H1 (cell line): Measurements from ENCODE around the gene LLPH. TPM values are rescaled to one million over a fixed set of nuclear protein-coding genes. Genes with fewer than 3 reads are reported as not detected.

Source experiments
- CTCF ChIA-PET: fragments of 300-600 bp; sonication (Branson Sonifier 250); formaldehyde crosslinking; loops from one replicate; lab custom pipeline; 2021; ENCODE audit not compliant: partially characterized antibody; lab: Charles Lee
- POLR2A ChIA-PET: fragments of 300-600 bp; sonication (Branson Sonifier 250); formaldehyde crosslinking; loops from one replicate; lab custom pipeline; 2021; ENCODE audit warnings: inconsistent platforms; ENCODE audit not compliant: partially characterized antibody; lab: Charles Lee
- DNase-seq, 2 experiments: peaks; one replicate each; pipeline versions ENCODE4 v3.0.0 to v3.0.0-alpha.2; 2010 to 2022; ENCODE audit warnings: low spot score in 2 of 2, low read depth in 1 of 2, mixed read lengths in 1 of 2
- FAIRE-seq: peaks from 2 replicates; lab custom pipeline; 2011; peaks lifted over from hg19 to GRCh38; lab: Jason Lieb, UNC
- H2AFZ ChIP-seq: 2 replicates; pipeline ENCODE4 v1.8.1; 2012; ENCODE audit warnings: low read length, inconsistent platforms
- H2AK5ac ChIP-seq: 2 replicates; pipeline ENCODE4 v1.6.1; 2013; ENCODE audit warnings: low read depth, low read length
- H2BK120ac ChIP-seq: replicated peaks from 2 replicates; pipeline ENCODE3; 2013; ENCODE audit warnings: low read depth, low read length, inconsistent platforms
- H2BK12ac ChIP-seq: 2 replicates; pipeline ENCODE4 v1.6.1; 2013; ENCODE audit warnings: low read depth, low read length
- H2BK15ac ChIP-seq: 2 replicates; pipeline ENCODE4 v1.6.1; 2013; ENCODE audit warnings: low read length
- H2BK20ac ChIP-seq: 2 replicates; pipeline ENCODE4 v1.6.1; 2013; ENCODE audit warnings: low read length
- H2BK5ac ChIP-seq: 2 replicates; pipeline ENCODE4 v1.6.1; 2013; ENCODE audit warnings: low read depth, low read length
- H3K14ac ChIP-seq: 2 replicates; pipeline ENCODE4 v1.6.1; 2013; ENCODE audit warnings: inconsistent platforms; ENCODE audit not compliant: insufficient read length
- H3K18ac ChIP-seq: 2 replicates; pipeline ENCODE4 v1.6.1; 2013; ENCODE audit warnings: low read length; ENCODE audit errors: extremely low read depth
- H3K23ac ChIP-seq: 2 replicates; pipeline ENCODE4 v1.6.1; 2013; ENCODE audit warnings: inconsistent platforms; ENCODE audit not compliant: insufficient read length
- H3K23me2 ChIP-seq: 2 replicates; pipeline ENCODE4 v1.6.1; 2013; ENCODE audit warnings: low read depth, low read length
- H3K27ac ChIP-seq: 2 replicates; pipeline ENCODE4 v1.6.1; 2011; ENCODE audit warnings: low read depth, low read length, inconsistent platforms
- H3K27me3 ChIP-seq, 4 experiments: replicated peaks in 1 of 4; 1 replicate in 1 of 4; 2 replicates in 3 of 4; pipeline versions ENCODE4 v1.6.1 to v1.8.1; 2011 to 2013; ENCODE audit warnings: low read length in 3 of 4, mild to moderate bottlenecking in 3 of 4, inconsistent platforms in 2 of 4, mixed read lengths in 2 of 4, moderate library complexity in 1 of 4; ENCODE audit not compliant: control insufficient read depth in 3 of 4, insufficient read depth in 3 of 4; ENCODE audit errors: extremely low read depth in 1 of 4
- H3K36me3 ChIP-seq, 4 experiments: 2 replicates each; pipeline versions ENCODE4 v1.6.1 to v1.8.1; 2011 to 2013; ENCODE audit warnings: mild to moderate bottlenecking in 4 of 4, low read length in 3 of 4, moderate library complexity in 2 of 4, control low read depth in 1 of 4, inconsistent platforms in 1 of 4; ENCODE audit not compliant: insufficient read depth in 4 of 4, control insufficient read depth in 2 of 4
- H3K4ac ChIP-seq: replicated peaks from 2 replicates; pipeline ENCODE3; 2013; ENCODE audit warnings: low read length, low read depth, mixed read lengths, inconsistent platforms; ENCODE audit not compliant: insufficient read length
- H3K4me1 ChIP-seq, 4 experiments: replicated peaks in 1 of 4; 1 replicate in 1 of 4; 2 replicates in 3 of 4; pipeline versions ENCODE4 v1.6.1 to v1.8.1; 2011 to 2013; ENCODE audit warnings: low read length in 3 of 4, inconsistent platforms in 2 of 4, mixed read lengths in 1 of 4; ENCODE audit not compliant: insufficient read depth in 4 of 4, control insufficient read depth in 3 of 4
- H3K4me2 ChIP-seq, 2 experiments: 2 replicates each; pipeline versions ENCODE4 v1.6.1 to v1.8.1; 2011 to 2013; ENCODE audit warnings: low read depth in 2 of 2, low read length in 2 of 2, control low read depth in 1 of 2, inconsistent platforms in 1 of 2, mild to moderate bottlenecking in 1 of 2; ENCODE audit not compliant: insufficient read depth in 1 of 2
- H3K4me3 ChIP-seq, 4 experiments: fragments of 200-600, 300-600 bp in 1 of 4; sonication (generic), shearing (Covaris generic), sonication (Bioruptor Twin) in 1 of 4; 2 replicates each; pipeline versions ENCODE4 v1.5.1 to v1.8.1; 2011 to 2016; ENCODE audit warnings: low read length in 4 of 4, low read depth in 3 of 4, control low read depth in 2 of 4, inconsistent platforms in 2 of 4, mild to moderate bottlenecking in 2 of 4, mixed read lengths in 1 of 4, moderate library complexity in 1 of 4; ENCODE audit not compliant: insufficient read depth in 2 of 4; ENCODE audit errors: extremely low read depth in 1 of 4
- H3K56ac ChIP-seq: replicated peaks from 2 replicates; pipeline ENCODE3; 2013; ENCODE audit warnings: low read depth, mild to moderate bottlenecking, mixed read lengths, low read length, inconsistent platforms; ENCODE audit not compliant: insufficient read length
- H3K79me1 ChIP-seq: 2 replicates; pipeline ENCODE4 v1.6.1; 2013; ENCODE audit warnings: low read depth, low read length, control low read depth
- H3K79me2 ChIP-seq, 2 experiments: 2 replicates each; pipeline versions ENCODE4 v1.6.1 to v1.8.1; 2012 to 2013; ENCODE audit warnings: low read length in 2 of 2, mild to moderate bottlenecking in 2 of 2, inconsistent platforms in 1 of 2; ENCODE audit not compliant: insufficient read depth in 2 of 2, control insufficient read depth in 1 of 2
- H3K9ac ChIP-seq, 4 experiments: replicated peaks in 1 of 4; 1 replicate in 1 of 4; 2 replicates in 3 of 4; pipeline versions ENCODE4 v1.6.1 to v1.8.1; 2011 to 2013; ENCODE audit warnings: low read depth in 3 of 4, low read length in 3 of 4, control low read depth in 2 of 4, mild to moderate bottlenecking in 2 of 4, moderate library complexity in 2 of 4, inconsistent platforms in 1 of 4; ENCODE audit errors: extremely low read depth in 1 of 4
- H3K9me3 ChIP-seq, 2 experiments: 2 replicates each; pipeline versions ENCODE4 v1.6.1 to v1.8.1; 2012 to 2013; ENCODE audit warnings: mild to moderate bottlenecking in 2 of 2, moderate library complexity in 2 of 2, control low read depth in 1 of 2, inconsistent platforms in 1 of 2, low read depth in 1 of 2, low read length in 1 of 2, mixed read lengths in 1 of 2; ENCODE audit not compliant: insufficient read depth in 2 of 2
- H4K20me1 ChIP-seq, 2 experiments: replicated peaks in 1 of 2; 2 replicates each; pipeline versions ENCODE3 to v1.8.1; 2011 to 2013; ENCODE audit warnings: inconsistent platforms in 2 of 2, low read length in 2 of 2, mild to moderate bottlenecking in 1 of 2; ENCODE audit not compliant: insufficient read depth in 2 of 2, control insufficient read depth in 1 of 2
- H4K5ac ChIP-seq: 2 replicates; pipeline ENCODE4 v1.6.1; 2013; ENCODE audit warnings: low read length, low read depth, mixed read lengths, inconsistent platforms; ENCODE audit not compliant: insufficient read length
- H4K8ac ChIP-seq: 2 replicates; pipeline ENCODE4 v1.8.0; 2013; ENCODE audit warnings: mild to moderate bottlenecking, moderate library complexity, low read length, inconsistent platforms; ENCODE audit not compliant: insufficient read depth; ENCODE audit errors: extremely low read depth
- H4K91ac ChIP-seq: replicated peaks from 2 replicates; pipeline ENCODE3; 2013; ENCODE audit warnings: low read length, mixed read lengths, inconsistent platforms; ENCODE audit not compliant: insufficient read length
- JUN ChIP-seq: IDR thresholded peaks from 2 replicates; pipeline ENCODE4 v1.6.1; 2011; ENCODE audit warnings: low read depth, mild to moderate bottlenecking, improper control_type of control experiment, low read length
- SAP30 ChIP-seq: fragments of 300-600 bp; sonication (generic); IDR thresholded peaks from 2 replicates; pipeline ENCODE4 v1.7.1; 2012; ENCODE audit warnings: low read length, moderate library complexity, mild to moderate bottlenecking, inconsistent platforms; ENCODE audit not compliant: insufficient read depth, insufficient replicate concordance
- polyA plus RNA-seq, 7 experiments: library from polyadenylated mRNA; depleted of rRNA in 3 of 7; stranded (reverse) in 5 of 7; unstranded in 2 of 7; fragments of >200 nt in 5 of 7; fragments of 200-250 nt in 2 of 7; gene quantifications; 1 replicate in 5 of 7; 2 replicates in 1 of 7; 4 replicates in 1 of 7; pipeline versions ENCODE4 v1.2.1 to v1.2.3, GENCODE V29; 2011 to 2013; ENCODE audit warnings: missing spikeins in 2 of 7, mixed read lengths in 2 of 7
- total RNA-seq: library from RNA; stranded (reverse); fragmentation: NEBNext Ultra II Directional; extraction: Animal tissue kit (Norgen Biotek cat#: 25700); gene quantifications from 2 replicates; pipeline ENCODE4 v1.2.1, GENCODE V29; 2021

LLPH gene
- total and polyA plus RNA-seq, 2 of the 8 experiments (the other 6 are each of a cell fraction or from before 2014, with no cell fraction given), result 2.3 to 31.3 TPM

GRCh38 chr12:66132408-66132807 is 1.9 kb upstream of the LLPH start:
- Histone ChIP-seq H2BK15ac (no peak overlapping the region), H3K9me3 (no peaks in the 10 kb centered on the region; a peak in 1 of 4 replicates), H2BK20ac (no peak overlapping the region), H3K18ac (no peak overlapping the region), H3K4me1 (0 out of 7 replicates have a peak, but pooled peaks cover 0 to 3% (median 0%) of the 10 kb centered on the region in 4 experiments), H3K27me3 (no peaks in the 10 kb centered on the region), H3K79me1 (peaks cover 6% of the 10 kb centered on the region), H3K27ac (no peak overlapping the region), H2BK120ac (no peak overlapping the region), H3K4ac (no peak overlapping the region), H4K20me1 (no peaks in the 10 kb centered on the region), H2BK5ac (no peak overlapping the region), H4K91ac (no peak overlapping the region), H4K8ac (no peak overlapping the region), H2AFZ (no peak overlapping the region), H3K9ac (no peak overlapping the region), H3K4me2 (no peak overlapping the region), H3K23ac (no peak overlapping the region), H3K36me3 (peaks cover 0 to 22% (median 3%) of the 10 kb centered on the region in 4 experiments; a peak in 2 of 8 replicates), H3K56ac (no peak overlapping the region), H2BK12ac (no peak overlapping the region), H3K4me3 (no peak overlapping the region), H3K14ac (no peak overlapping the region), H3K23me2 (peaks cover 14% of the 10 kb centered on the region), H2AK5ac (no peak overlapping the region), H3K79me2 (peaks cover 5 to 33% of the 10 kb centered on the region in 2 experiments), H4K5ac (no peak overlapping the region)
- DNase-seq (peak in 1 of 2 experiments; percentile 56), FAIRE-seq (no peak)
- ChIA-PET CTCF (interaction anchor here (0.6 to 1.7 kb wide), 7 partner anchors 13 to 764 kb away, joined by 3 to 7 read pairs (median 3); partner anchors contain the start of gene HELB), POLR2A (interaction anchor here (1.0 to 1.2 kb wide), 3 partner anchors 13 to 302 kb away, joined by 3 read pairs; partner anchors contain the start of gene TMBIM4)
- TF ChIP-seq SAP30 (no peak), JUN (peak; percentile 42; the same call in 1 of the 2 replicates)
